ENCODE data around the gene SPATA4. TPM values are rescaled to one million over a fixed set of nuclear protein-coding genes. Genes with fewer than 3 reads are reported as not detected.

Gene SPATA4
- total RNA-seq, 1 donor from 2014 or later: 0.55 TPM

DNA sequence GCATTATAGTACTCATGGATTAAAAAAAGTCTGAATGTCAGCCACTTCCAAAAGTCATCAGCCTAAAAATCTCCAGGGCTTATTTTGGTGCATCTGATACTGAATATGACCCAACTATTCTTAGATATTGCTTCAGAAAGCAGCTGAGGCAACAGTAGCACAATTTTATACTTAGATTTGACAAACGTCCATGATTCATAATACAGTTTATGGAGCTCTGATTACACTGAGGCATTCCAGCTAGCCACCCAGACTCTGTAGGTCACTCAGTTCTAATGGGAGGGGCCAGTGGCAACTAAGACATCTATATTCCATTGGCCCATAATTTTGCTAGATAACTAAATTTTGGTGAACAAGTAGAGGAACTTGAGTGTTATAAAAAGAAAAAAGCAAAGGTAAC, 10.3 kb downstream of the SPATA4 start:
- Histone ChIP-seq H3K4me1 (no peaks in the 10 kb centered on the region), H3K9me3 (replicated peaks) (no peaks in the 10 kb centered on the region), H3K27me3 (ENCODE audit: low read depth) (no peaks in the 10 kb centered on the region), H3K4me3 (no peak overlapping the region), H3K27ac (replicated peaks) (no peak overlapping the region), H3K36me3 (no peaks in the 10 kb centered on the region)
- no peak for DNase-seq
- intact Hi-C loops (cut with micrococcal nuclease): no loop called here
- TF ChIP-seq, protein P1, sequence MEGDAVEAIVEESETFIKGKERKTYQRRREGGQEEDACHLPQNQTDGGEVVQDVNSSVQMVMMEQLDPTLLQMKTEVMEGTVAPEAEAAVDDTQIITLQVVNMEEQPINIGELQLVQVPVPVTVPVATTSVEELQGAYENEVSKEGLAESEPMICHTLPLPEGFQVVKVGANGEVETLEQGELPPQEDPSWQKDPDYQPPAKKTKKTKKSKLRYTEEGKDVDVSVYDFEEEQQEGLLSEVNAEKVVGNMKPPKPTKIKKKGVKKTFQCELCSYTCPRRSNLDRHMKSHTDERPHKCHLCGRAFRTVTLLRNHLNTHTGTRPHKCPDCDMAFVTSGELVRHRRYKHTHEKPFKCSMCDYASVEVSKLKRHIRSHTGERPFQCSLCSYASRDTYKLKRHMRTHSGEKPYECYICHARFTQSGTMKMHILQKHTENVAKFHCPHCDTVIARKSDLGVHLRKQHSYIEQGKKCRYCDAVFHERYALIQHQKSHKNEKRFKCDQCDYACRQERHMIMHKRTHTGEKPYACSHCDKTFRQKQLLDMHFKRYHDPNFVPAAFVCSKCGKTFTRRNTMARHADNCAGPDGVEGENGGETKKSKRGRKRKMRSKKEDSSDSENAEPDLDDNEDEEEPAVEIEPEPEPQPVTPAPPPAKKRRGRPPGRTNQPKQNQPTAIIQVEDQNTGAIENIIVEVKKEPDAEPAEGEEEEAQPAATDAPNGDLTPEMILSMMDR (IDR thresholded peaks at IDR 0.05; ENCODE audit: borderline replicate concordance): no peak

- TF ChIP-seq, protein P1 (IDR thresholded peaks at IDR 0.05; ENCODE audit: borderline replicate concordance): no peak
- Histone ChIP-seq H3K27ac (replicated peaks) (no peak overlapping the region), H3K4me1 (no peaks in the 10 kb centered on the region), H3K9me3 (replicated peaks) (no peaks in the 10 kb centered on the region), H3K36me3 (no peaks in the 10 kb centered on the region), H3K4me3 (no peak overlapping the region), H3K27me3 (ENCODE audit: low read depth) (no peaks in the 10 kb centered on the region)
- intact Hi-C loops (cut with micrococcal nuclease): no loop called here
- no peak for DNase-seq
Observed at GRCh38 chr4:176163041-176163440, 32.3 kb downstream of the SPATA4 start.

DNA sequence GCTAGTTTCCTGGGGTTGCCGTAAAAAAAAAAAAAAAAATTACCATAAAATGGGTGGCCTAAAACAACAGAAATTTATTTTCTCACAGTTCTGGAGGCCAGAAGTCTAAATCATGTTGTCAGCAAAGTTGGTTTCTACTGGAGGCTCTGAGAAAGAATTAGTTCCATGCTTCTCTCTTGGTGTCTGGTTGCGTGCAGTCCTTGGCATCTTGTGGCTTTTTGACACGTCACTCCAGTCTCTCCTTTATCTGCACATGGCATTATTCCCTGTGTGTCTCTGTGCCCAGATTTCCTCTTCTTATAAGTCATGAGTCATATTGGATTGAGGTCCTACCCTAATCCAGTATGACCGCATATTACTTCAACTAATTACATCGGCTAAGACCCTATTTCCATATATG, 38.7 kb downstream of the SPATA4 start:
- Histone ChIP-seq H3K4me3 (no peak overlapping the region), H3K9me3 (replicated peaks) (no peaks in the 10 kb centered on the region), H3K36me3 (no peaks in the 10 kb centered on the region), H3K4me1 (no peaks in the 10 kb centered on the region), H3K27me3 (ENCODE audit: low read depth) (no peaks in the 10 kb centered on the region), H3K27ac (replicated peaks) (no peak overlapping the region)
- intact Hi-C loops (cut with micrococcal nuclease): loop anchor here (10.0 kb wide), 1 partner anchor 118 kb away; no protein-coding TSS in a partner anchor
- DNase-seq: no peak
- TF ChIP-seq, protein P1 (IDR thresholded peaks at IDR 0.05; ENCODE audit: borderline replicate concordance): no peak

DNA sequence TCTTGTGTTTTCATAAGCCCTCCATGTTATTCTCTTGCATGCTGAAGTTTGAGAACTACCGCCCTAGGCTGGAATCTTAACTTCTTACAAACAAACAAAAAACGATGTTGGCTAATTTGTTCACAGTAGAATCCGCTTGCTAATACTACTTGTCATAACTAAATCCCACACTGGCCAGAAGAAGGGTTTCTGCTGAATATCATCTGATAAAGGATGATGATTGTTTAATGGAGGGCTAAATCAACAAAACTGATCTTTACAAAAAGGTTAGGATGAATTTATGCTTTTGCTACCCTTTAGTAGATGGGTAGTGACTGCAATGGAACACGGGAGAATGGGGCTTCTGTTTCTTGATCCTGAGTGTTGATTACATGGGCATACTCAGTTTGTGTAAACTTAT, 42.3 kb downstream of the SPATA4 start:
- Histone ChIP-seq H3K4me1 (peaks cover 6% of the 10 kb centered on the region), H3K27ac (replicated peaks) (no peak overlapping the region), H3K36me3 (no peaks in the 10 kb centered on the region), H3K9me3 (replicated peaks) (no peaks in the 10 kb centered on the region), H3K4me3 (no peak overlapping the region), H3K27me3 (ENCODE audit: low read depth) (no peaks in the 10 kb centered on the region)
- TF ChIP-seq, protein P1 (IDR thresholded peaks at IDR 0.05; ENCODE audit: borderline replicate concordance): no peak
- no peak for DNase-seq
- intact Hi-C loops (cut with micrococcal nuclease): loop anchor here (5.0 to 10.0 kb wide), 2 partner anchors 122 to 184 kb away; no protein-coding TSS in a partner anchor

DNA sequence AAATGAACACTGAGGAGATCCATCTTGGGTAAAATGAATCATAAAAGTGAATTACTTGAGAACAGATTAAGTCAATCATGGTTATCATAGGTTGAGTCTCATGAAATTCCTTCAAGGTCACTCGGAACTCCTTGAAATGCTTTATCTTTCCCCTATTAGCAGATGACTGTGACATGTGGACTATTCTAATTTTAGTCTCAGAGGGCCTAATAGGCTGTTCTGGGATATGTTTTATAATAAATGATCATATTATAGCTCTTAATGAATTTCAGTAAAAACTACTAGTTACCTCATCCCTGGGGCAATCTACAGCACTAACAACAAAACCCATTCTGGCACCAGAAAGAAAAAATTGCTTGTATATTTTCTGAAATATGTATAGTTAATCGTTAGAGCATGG, 44.7 kb downstream of the SPATA4 start:
- Histone ChIP-seq H3K9me3 (replicated peaks) (no peaks in the 10 kb centered on the region), H3K36me3 (no peaks in the 10 kb centered on the region), H3K27ac (replicated peaks) (no peak overlapping the region), H3K27me3 (ENCODE audit: low read depth) (no peaks in the 10 kb centered on the region), H3K4me1 (peaks cover 6% of the 10 kb centered on the region), H3K4me3 (no peak overlapping the region)
- DNase-seq: no peak
- TF ChIP-seq, protein P1 (IDR thresholded peaks at IDR 0.05; ENCODE audit: borderline replicate concordance): no peak
- intact Hi-C loops (cut with micrococcal nuclease): loop anchor here (5.0 to 10.0 kb wide), 2 partner anchors 124 to 187 kb away; no protein-coding TSS in a partner anchor

Measured in left ventricle myocardium inferior (tissue), 1 donor.